GM18951 (cell line): ENCODE data around the gene SLC41A1.

ENCODE experiments used
- POLR2A ChIP-seq: IDR thresholded peaks from 4 replicates; pipeline ENCODE4 v1.6.1; 2011; ENCODE audit warnings: mild to moderate bottlenecking; ENCODE audit not compliant: insufficient read length, insufficient read depth; ENCODE audit errors: extremely low read depth
- in situ Hi-C: fragments of 300-500 bp; cut with MboI; formaldehyde crosslinking; loops from one replicate; pipeline ENCODE4 v1.12.0; 2022; ENCODE audit warnings: low sequenced_read_pairs, mixed read lengths, inconsistent platforms; ENCODE audit not compliant: unreplicated experiment

SLC41A1 gene

DNA sequence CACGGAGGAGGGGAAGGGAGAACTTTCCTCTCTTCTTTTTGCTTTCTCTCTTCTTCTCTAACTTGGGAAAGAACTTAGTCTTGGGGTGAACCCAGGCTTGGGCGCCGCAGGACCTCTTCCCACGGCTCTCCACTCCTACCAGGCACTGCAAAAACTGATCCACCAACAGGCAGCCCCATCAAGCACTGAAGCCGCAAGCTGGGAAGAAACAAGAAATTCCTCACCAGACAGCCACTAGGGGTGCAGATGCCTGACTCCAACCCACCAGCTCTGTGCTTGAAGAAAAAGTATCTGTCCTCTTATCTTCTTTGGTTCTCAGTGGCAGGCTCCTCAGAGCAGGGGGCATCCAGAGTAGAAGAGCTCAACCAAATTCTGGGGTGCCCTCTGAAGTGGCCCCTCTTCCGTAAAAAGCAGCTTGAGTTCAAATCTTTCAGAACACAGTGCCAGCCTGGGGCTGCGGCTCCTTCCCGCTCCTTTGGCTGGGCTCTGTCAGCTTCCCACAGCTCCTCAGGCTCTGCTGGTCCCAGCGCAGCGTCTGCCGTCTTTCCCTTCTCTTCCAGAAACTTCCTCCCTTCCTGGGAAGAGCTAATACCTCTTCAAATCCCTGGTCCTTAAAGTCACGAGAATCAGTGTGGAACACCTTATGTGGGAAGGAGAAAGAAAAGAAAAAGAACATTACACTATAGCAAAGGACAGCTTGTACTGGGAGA, 2.4 kb downstream of the SLC41A1 start:
- in situ Hi-C loops = no loop called here

DNA sequence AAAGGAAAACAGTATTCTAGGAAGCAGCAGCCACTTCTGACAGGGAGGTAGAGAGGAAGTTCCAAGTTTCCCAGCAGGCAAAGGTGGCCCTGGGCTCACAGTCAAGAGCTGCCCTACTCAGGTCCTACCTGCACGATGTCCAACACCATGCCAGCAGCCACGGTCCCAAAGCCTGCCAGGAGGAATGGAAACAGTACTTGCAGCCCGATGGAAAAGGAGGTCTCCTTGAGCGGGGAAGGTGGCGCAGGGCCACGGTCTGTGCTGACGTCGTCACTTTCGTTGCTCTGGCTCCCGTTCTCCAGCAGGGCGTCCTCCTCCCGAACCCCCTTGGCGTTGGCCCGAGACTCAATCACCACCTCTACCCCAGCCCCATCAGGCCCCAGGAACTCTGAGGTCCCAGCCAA, 3.1 kb downstream of the SLC41A1 start:
- TF ChIP-seq POLR2A = no peak
- in situ Hi-C loops = no loop called here

More for the DNA sequence above, 2.4 kb downstream of the SLC41A1 start:
- TF ChIP-seq POLR2A = no peak

DNA sequence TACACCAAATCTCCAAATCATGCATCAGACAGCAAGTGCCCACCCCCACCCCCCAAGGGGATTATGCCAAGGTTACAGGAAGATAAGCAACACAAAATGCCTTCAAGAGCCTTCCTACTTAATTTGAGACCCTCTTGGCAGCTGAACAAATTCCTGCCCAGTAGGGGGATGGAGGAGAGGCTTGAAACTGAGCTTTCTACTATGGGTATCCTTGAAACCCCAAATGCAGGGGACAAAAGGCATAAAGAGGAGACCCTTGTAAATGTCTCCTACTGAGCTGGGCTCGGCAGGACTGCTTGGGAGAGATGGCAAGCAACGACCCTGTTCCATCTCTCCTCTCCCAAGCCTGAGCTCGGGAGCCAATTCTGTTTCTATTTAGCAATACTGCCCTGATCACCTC, 3.5 kb downstream of the SLC41A1 start:
- in situ Hi-C loops = no loop called here
- no peak for TF ChIP-seq POLR2A

- in situ Hi-C loops = no loop called here
Observed at GRCh38 chr1:205805082-205805711, 7.8 kb downstream of the SLC41A1 start.

GRCh38 chr1:205804605-205805004, 8.4 kb downstream of the SLC41A1 start:
- TF ChIP-seq POLR2A = no peak
- in situ Hi-C loops = no loop called here

More at GRCh38 chr1:205805082-205805711, 7.8 kb downstream of the SLC41A1 start:
- TF ChIP-seq POLR2A = no peak

- TF ChIP-seq POLR2A = no peak
- in situ Hi-C loops = no loop called here
Observed at GRCh38 chr1:205803986-205804385, 9.0 kb downstream of the SLC41A1 start.

- in situ Hi-C loops = no loop called here
- TF ChIP-seq POLR2A = no peak
Observed at GRCh38 chr1:205802060-205802459, 10.9 kb downstream of the SLC41A1 start.

DNA sequence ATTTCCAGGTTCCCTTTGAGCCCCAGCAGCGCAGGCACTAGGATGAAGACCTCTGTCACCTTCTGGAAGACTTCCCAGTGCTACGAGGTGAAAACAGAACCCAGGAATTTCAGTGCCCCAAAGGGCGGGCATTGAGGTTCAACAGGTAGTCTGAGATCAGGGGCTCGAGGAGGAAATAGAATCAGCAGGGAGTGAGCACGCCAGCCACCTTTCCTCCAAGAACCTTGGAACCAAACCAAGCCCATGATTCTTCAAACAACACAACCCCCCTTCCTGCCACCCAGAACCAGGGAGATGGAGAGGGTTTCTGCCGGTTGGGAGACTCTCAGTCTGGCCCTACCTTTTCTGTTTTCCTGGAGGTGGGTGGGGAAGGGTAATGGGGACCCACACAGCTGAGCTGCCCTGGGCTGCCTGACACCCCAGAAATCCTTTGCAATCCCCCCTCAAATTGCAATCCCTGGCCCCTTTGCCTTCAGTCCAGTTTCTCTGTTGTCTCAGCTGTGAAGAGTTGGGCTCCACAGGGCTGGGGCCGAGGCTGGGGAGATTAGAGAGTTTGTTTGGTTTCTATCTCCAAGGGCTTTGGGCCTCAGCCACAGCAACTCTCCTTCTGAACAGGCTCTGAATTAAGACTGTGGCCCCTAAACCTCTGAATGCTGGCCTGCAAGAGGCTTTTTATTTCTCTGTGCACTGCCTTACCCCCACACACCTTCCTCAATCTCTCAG, 11.9 kb downstream of the SLC41A1 start:
- no peak for TF ChIP-seq POLR2A
- in situ Hi-C loops = no loop called here

DNA sequence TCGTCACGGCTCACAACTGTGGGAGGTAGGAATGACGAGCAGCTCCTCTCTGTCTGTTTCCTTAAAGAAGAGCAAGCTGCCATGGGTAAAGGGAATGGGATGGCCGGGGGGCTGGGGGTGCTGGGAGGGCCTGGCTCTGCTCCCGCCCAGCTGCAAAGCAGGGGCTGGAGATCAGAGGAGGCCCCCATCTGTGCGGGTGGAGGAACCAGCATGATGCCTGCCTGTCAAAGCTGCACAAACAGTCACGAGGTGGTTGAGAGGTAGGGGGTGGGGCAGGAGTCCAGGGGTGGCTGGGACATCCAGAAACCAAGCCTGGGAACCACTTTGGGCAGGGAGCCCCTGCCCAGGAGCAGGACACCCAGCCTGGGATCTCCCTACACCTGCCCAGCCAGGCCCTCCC, 12.6 kb downstream of the SLC41A1 start:
- TF ChIP-seq POLR2A = no peak
- in situ Hi-C loops = no loop called here

- no peak for TF ChIP-seq POLR2A
- in situ Hi-C loops = loop anchor here (10.0 kb wide), 1 partner anchor 316 kb away; the partner anchor contains the start of gene AVPR1B
Observed at GRCh38 chr1:205798577-205798976, 14.4 kb downstream of the SLC41A1 start.

GRCh38 chr1:205797168-205797567, 15.8 kb downstream of the SLC41A1 start:
- no peak for TF ChIP-seq POLR2A
- in situ Hi-C loops = loop anchor here (10.0 kb wide), 1 partner anchor 318 kb away; the partner anchor contains the start of gene AVPR1B

- in situ Hi-C loops = loop anchor here (10.0 kb wide), 1 partner anchor 321 kb away; the partner anchor contains the start of gene AVPR1B
- TF ChIP-seq POLR2A = no peak
Observed at GRCh38 chr1:205794011-205794730, 18.8 kb downstream of the SLC41A1 start.
